HG03039 (cell line): ENCODE measurements around the gene DNAI1.
"Not testable (repeated sequence)": the region's sequence is repeated elsewhere in the genome, so short reads cannot be mapped to it uniquely, and the experiment has no call there.

Experiments
- ATAC-seq: cut with Tn5 transposase; IDR thresholded peaks from one replicate; pipeline ENCODE4 v1.9.1; 2021; ENCODE audit warnings: mild to moderate bottlenecking, moderate library complexity; ENCODE audit not compliant: unreplicated experiment

Gene DNAI1

DNA sequence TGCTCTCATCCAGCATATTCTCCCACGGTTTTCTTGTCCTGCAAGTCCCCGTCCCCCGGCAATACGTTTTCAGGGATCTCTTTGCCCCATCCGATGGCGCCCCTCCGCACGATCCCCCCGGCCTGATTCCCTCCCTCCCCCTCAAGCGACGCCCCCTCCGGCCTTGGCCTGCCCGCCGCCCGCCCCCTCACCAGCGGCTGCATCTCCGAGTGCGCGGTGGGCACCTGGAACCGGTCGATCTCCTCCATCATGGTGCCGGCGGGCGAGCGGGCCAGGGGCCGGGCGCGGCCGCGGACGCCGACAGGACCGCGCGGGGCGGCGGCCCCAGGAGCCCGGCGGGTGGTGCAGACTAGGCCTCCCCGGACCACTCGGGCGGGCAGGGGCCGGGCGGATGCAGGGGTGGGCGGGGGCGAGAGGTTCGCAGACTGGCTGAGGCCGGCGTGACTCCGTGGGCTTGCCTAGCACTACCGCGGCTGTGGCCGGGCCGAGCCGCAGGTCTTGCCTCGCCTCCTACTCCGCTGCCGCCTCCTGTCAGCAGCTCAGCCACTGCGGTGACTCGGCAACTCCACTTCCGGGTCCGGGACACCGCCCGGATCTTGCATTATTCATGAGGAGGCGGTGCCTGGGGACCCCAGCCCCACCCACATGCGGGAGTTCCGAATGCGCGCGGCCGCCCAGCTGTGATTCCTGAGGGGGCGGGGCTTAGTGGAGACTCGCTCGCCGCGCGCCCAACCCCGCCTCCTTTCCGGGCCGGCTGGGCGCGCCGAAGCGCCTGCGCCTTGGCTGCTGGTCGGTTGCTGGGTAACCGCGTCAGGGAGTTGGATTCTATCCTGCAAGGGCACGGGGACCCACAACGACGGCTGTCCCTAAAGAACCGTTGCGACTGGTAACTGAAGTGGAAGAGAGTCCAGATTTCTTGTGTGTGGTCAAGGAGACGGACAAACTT lies at the start of gene DNAI1, which contains the start of gene FAM219A:
Gene DNAI1 (plus strand): TSS at position 793 of the 946 bp plus-strand sequence. CDS start 201 bp downstream, outside the sequence.
Gene FAM219A (minus strand): TSS at position 558 of the 946 bp plus-strand sequence. CDS start 307 bp downstream, at position 251.
- peak; percentile 95 for ATAC-seq

DNA sequence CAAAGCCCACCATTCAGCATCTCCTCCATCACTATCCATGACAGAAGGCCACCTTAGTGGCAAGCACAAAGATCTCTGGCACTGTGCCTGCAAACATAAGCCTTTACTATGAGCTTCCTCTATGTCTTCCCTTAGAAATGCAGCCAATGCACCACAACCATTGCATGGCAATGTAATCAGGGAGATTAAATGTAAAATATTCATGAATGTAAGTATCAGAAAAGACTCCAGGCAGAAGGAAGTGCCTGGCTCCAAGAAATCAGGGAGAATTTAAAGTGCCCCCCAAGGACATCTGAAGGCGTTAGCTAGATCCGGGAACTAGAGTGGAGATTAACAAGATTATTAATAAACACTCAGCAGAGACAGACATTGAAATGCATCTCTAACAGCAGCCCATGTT lies 49.5 kb upstream of the DNAI1 start:
- no peak for ATAC-seq

GRCh38 chr9:34412336-34412735 lies 46.3 kb upstream of the DNAI1 start:
- no peak for ATAC-seq

DNA sequence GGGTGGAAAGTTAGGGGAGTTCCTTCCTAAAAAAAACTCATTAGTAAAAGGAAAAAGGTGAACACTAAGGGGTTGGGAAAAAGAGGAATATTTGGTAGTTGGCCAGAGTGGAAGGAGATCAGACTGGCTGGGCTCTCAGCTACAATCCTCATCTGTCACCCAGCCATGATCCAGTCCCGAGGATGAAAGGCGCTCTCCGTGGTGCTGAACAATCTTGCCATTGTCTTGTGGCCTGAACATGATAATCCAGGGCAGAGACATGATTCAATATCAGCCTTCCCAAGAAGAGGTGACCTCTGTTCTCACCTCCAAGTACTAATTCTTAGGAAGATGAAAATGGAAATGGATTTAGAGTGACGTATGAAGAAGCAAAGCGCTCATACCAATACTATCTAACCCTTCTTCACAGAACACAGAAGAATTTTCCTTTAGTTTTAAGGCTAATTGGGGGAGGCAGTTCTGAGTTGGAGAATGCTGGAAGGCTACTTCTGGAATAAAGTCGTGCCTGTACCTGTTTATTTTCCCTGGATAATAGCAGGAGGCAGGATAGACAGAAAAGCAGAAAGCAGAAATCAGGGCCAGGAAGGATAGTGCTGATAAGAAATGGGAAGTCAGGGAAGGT lies 45.3 kb upstream of the DNAI1 start:
- no peak for ATAC-seq

DNA sequence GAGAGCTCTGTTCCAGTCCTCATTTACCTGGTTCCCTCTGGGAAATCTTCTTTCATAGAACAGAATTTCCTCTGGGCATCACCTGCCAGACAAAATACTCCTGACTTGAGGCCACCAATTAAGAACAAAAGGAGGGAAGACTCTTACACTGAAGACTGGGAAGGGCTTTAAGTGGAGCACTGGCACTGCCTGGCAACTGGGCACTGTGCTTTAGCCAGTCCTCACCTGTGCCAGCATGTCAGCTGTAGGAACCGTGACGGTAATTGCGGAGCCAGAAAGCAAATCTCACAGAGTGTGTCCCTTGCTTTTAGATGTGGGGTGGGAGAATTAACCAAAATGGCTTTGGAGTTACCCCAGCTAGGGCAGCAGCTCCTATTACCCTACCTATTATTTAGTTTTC lies 40.9 kb upstream of the DNAI1 start:
- ATAC-seq = no peak

DNA sequence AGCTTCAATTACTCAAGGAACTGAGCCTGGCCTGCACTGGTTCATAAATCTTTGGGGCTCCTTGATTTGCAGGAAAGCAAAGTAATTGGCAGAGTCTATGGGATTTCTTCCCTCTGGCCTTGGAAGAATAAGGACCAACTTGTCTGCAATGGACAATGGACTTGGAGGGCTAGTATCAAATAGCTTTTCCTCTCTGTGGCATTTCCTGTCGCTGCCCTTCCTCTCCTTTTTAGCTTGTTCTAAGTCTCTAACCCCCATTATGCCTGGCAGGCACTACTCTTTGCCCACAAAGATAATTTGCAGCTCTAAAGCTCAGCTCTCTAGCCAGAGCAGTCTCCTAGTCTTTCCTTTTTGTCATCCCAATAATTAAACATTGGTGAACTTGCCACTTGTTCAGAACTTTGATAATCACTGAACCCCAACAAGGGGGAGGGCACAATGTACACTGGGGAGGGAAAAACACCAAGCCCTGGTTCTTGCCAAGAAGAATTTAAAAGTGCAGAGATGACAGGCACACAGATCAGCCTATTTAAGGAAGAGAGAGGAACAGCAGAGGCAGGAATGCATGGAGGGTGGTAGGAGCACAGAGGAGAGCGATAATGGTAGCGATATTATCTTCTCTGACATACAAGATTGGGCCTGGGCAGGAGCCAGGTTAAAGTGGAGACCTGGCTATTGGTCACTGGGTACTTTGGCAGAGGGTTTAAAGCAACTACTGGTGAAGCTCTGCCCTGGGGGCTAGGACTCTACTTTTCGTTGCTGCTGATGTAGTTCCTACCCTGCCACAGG lies 38.7 kb upstream of the DNAI1 start:
- ATAC-seq = no peak

GRCh38 chr9:34426347-34427074 lies 32.1 kb upstream of the DNAI1 start:
- no peak for ATAC-seq

- no peak for ATAC-seq
These were observed 30.2 kb upstream of the DNAI1 start for GRCh38 chr9:34428325-34428958.

DNA sequence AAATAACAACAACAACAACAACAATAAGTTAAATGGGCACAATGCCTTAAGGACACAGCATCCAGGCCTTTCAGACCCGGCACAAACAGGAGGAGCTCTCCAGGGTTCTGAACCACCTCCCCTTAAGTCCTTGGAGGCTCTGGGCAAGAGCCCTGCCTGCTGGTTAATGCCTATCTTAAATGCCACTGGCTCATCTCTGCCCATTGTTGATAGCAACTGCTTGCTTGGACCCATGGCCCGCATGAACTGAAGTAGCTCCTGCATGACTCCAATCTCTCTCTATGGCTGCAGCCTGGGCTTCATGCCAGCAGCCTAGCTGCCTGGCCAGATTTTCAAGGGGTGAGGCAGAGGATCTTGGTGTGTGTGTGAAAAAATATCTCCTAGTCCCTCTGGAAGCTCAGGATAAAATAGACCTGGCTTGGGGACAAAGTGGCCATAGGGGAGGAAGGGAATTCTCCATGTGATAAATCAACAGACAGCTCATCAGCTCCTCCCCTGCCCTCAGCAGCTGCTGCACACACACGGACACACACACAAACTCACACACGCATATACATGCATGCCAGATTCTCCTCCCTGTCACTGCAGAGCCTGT lies 27.7 kb upstream of the DNAI1 start:
- ATAC-seq = no peak

DNA sequence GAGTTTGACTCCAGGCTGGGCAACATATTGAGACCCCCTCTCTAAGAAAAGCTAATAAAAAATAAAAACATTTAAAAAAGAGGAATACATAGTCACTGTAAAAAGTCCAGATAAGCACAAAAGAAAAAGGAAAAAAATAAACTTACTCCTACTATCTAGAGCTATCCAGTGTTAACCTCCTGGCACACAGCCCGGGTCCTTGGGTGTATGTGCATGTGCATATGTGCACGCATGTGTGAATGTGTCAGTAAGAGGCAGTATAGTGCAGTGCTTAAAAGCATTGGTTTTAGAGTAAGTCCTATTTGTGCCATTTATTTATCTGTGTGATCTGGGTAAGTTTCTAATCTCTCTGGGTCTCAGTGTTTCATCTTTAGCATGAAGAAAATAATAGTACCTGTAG lies 26.9 kb upstream of the DNAI1 start:
- ATAC-seq = no peak

- no peak for ATAC-seq
These were observed 21.3 kb upstream of the DNAI1 start for GRCh38 chr9:34437006-34437925.

DNA sequence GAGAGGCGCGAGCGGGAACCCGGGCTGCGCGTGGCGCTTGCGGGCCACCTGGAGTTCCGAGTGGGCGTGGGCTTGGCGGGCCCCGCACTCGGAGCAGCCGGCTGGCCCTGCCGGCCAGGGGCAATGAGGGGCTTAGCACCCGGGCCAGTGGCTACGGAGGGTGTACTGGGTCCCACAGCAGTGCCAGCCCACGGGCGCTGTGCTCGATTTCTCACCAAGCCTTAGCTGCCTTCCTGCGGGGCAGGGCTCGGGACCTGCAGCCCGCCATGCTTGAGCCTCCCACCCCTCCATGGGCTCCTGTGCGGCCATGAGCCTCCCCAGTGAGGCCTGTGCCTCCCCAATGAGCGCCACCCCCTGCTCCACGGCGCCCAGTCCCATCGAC lies 20.7 kb upstream of the DNAI1 start:
- ATAC-seq = not testable (repeated sequence)

DNA sequence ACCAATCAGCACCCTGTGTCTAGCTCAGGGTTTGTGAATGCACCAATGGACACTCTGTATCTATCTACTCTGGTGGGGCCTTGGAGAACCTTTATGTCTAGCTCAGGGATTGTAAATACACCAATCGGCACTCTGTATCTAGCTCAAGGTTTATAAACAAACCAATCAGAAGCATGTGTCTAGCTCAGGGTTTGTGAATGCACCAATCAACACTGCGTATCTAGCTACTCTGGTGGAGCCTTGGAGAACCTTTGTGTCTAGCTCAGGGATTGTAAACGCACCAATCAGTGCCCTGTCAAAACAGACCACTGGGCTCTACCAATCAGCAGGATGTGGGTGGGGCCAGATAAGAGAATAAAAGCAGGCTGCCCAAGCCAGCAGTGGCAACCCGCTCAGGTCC lies 20.1 kb upstream of the DNAI1 start:
- not testable (repeated sequence) for ATAC-seq

DNA sequence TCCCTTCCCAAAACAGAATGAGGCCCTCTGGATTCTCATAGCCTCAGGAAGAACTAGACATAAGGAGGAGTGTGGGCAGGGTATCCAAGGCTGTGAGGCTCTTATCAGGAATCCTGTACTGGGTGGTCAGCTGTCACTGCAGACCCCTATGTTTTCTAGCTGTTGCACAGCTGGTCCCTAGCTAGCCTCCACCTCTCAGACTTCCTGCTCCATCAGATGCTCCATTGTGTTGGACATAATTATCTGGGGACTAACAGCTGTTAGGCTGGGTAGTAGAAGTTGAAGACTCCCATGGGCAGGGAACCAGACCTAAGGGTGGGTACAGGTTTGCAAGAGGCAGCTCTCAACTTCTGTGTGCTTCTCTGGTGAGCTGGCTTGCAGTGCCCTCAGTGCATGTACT lies 18.6 kb upstream of the DNAI1 start:
- no peak for ATAC-seq

- ATAC-seq = no peak
These were observed 15.8 kb upstream of the DNAI1 start for GRCh38 chr9:34442770-34443169.

DNA sequence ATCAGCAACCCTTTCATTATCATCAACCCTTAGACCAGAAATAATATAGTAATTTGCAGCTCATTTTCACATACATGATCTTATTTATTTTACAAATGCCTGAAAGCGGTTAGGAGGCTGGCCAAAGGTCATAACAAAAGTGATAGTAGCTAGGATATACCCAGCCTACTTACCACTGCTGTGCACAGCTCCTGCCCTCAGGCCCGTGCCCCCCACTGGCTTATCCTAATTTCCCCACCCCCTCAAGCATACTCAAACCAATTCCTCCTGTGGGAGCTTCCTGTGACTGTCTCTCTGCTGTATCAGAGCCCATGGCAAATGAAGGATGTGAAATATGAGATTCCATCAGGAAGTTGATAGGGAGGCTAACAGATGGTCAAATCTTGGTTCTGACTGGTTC lies 15.1 kb upstream of the DNAI1 start:
- no peak for ATAC-seq

DNA sequence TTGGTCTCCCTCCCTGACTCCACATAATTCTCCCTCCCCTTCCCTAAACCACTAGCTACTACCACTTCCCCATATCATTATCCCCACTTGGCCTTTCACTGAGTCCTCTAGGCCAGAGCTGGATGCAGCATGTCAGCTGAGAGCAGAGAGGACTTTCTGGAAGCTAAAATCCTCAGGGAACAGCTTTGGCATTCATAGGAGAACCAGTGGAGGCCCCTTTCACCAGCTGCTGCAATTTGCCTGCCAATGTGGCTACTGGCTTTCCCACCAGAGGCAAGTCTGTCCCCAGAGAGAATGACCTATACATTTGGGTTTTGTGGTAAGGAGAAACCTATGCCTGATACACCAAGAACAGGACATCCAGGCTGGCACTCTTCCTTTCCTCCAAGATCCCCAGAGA lies 14.6 kb upstream of the DNAI1 start:
- no peak for ATAC-seq

DNA sequence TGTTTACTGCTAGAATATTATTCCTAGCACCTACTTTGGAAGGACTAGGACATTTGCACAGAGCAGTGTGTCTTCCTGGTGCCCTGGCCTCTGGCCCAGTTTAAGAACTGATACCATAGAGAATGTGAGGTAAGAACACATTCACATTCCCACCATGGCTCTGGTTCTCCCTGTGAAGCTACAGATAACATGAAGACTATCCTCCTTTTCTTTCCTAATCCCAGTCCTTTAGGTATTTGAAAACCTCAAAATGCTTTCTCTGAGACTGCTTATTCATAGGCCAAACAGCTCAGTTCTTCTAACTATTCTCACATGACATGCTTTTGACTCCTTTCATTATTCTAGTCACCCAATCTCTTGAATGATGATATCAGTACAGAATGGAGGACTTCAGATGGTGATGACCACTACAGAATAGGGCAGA lies 12.1 kb upstream of the DNAI1 start:
- no peak for ATAC-seq

- ATAC-seq = no peak
These were observed 11.7 kb upstream of the DNAI1 start for GRCh38 chr9:34446951-34447350.
